HG03378 (cell line): Measurements from ENCODE around the gene CACNA1A.

Experiments used
- ATAC-seq: cut with Tn5 transposase; IDR thresholded peaks from one replicate; pipeline ENCODE4 v1.9.1; 2021; ENCODE audit warnings: mild to moderate bottlenecking, moderate library complexity; ENCODE audit not compliant: unreplicated experiment

CACNA1A gene

GRCh38 chr19:13314761-13315160, 191.5 kb downstream of the CACNA1A start:
- no peak for ATAC-seq

- no peak for ATAC-seq
Observed at GRCh38 chr19:13313875-13314274, 192.4 kb downstream of the CACNA1A start.

- ATAC-seq = no peak
Observed at GRCh38 chr19:13309864-13310263, 196.4 kb downstream of the CACNA1A start.

- no peak for ATAC-seq
Observed at GRCh38 chr19:13303381-13304129, 202.7 kb downstream of the CACNA1A start.

DNA sequence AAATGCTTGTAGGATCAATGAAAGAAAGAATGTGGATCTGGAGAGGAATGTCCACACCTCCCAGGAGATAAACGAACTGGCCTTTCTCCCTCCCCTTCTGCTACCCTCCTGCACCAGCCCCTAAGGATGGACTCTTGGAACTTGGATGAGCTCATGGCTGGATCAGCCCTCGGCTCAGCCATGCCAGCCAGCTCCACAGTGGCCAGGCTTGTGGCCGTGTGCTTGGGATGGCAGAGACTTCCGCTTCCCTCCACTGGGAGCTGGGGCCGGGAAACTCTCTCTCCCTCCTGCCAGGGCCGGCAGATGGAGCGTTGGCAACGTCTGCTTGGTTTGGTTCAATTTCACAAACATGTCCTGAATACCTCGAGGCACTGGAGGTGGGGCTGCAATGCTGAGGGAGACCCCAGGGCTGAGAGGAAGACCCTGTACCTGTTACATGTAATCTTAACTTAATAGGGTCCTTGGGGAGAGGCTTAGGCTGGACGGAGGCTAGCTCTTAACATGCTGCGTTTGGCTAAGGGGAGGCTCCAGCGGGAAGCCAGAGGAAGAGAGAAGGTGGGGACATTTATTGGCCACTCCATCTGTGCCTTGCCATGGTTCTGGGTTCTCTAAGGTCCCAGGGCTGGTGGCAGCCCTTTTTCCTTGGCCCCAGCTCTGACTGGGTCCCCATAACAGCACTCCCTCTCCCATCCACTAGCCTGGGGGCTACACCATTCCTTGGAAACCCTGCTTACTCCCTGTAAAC, 203.6 kb downstream of the CACNA1A start:
- no peak for ATAC-seq

- ATAC-seq = no peak
Observed at GRCh38 chr19:13301627-13302334, 204.5 kb downstream of the CACNA1A start.

DNA sequence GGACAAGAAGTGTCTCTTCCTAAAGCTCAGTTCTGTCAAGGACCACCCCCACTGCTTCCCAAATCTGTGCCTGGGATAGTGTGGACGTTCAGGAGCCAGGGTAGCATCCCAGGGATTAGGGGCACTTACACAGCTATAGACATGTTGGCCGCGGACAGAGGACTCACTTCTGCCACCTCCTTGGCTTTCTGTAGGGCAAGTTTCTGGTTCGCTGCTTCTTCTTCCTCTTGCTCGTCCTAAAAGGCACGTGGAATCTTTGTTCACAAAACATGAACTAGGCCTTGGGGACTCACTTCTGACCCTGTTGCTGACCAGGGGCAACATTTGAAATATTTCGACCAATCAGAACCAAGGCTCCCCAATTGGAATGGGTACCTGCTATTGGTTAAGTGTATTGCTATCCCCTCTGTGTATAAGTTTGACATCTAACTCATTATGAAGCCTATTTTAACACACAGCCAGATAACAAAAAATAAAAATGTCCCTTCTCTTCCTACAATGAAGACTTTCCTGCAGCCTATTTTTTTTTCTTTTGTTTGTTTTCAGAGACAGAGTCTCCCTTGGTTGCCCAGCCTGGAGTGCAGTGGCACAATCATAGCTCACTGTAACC, 205.8 kb downstream of the CACNA1A start:
- ATAC-seq = no peak

DNA sequence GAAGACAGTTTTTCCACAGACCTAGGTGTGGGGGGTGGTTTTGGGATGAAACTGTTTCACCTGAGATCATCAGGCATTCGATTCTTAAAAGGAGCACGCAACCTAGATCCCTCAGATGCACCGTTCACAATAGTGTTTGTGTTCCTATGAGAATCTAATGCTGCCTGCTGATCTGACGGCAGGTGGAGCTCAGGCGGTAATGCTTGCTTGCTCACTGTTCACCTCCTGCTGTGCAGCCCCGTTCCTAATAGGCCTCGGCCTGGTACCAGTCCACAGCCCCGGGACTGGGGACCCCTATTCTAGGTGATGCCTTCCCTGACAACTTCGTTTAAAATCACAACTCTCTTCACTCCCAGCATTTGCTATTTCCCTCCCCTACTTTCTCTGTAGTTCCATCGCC, 206.4 kb downstream of the CACNA1A start:
- ATAC-seq = no peak

GRCh38 chr19:13298565-13299481, 207.5 kb downstream of the CACNA1A start:
- no peak for ATAC-seq

DNA sequence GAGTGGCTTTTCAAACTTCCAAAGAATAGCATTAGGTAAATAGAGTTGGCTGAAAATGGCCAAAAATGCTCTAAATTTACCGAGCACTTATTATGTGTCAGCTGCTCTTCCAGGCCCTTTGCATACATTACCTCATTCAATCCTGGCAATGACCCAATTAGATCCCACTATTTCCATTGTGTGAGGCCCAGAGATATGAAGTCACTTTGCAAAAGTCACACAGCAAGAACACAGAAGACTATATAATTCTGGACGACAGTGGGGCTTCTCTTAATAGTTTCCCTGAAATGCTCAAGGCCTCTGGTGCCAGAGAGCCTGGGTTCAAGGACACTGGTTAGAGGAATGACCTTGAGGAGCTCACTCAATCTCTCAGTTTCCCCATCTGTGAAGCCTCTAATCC, 209.3 kb downstream of the CACNA1A start:
- ATAC-seq = no peak

DNA sequence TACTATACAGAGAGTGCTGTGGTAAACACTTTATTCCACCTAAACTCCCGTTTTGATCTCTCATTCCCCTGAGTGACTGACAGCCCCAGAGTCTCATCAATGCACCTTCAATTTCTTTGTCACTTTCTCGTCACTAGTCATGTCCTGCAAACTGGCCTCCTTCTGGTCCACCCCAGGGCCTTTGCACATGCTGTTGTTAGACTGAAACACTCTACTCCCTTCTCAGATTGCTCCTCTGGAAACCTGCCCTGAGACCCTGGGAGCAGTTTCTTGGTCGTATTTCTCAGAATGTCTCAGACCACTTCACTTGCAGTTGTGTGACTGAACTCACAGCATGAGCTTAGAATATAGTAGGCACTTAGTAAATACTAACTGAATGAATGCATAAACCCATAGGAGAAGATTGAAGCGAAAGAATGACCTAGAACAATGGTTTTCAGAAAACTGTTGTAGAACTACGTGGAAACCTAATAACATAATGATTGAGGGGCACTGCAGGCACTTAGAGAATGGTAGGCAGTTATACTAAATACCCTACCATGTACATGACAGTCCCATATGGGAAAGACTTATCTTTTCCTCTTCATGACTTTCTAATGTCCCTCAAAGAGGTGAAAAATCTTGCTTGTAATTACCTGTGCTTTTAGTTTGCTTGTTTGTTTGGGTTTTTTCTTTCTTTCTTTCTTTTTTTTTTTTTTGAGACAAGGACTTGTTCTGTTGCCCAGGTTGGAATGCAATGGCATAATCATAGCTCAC, 211.3 kb downstream of the CACNA1A start:
- no peak for ATAC-seq

- no peak for ATAC-seq
Observed at GRCh38 chr19:13291913-13292312, 214.4 kb downstream of the CACNA1A start.

DNA sequence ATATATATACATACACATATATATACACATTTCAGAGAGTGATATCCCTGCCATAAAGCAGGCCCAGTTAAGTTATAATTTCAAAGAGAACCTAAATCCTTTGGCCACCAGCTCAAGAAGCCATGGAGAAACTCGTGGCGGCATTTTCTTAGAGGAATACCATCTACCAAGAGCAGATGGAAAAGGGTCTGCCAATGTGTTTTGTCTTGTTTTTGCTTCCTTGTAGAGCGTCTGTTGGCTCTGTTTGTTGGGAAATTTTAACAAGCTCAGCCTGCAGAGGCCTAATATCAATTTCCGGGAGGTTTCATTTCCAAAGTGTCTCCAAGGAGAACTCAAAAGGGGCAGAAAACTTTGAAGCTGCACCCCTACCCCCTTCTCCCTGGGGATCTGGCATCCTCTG, 215.5 kb downstream of the CACNA1A start:
- no peak for ATAC-seq

DNA sequence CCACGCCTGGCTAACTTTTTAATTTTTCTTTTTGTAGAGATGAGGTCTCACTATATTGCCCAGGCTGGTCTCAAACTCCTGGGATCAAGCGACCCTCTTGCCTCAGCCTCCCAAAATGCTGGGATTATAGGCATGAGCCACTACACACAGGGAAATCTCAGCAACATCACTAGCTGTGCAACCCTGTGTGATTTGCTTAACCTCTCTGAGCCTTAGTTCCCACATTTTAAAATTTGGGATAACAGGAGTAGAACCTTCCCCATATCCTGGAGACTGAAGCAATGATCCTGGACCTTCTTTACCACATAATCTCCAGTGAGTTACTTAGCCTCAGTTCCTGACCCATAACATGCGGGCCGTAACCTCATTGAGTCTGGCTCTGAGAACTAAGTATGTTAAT, 217.0 kb downstream of the CACNA1A start:
- ATAC-seq = no peak

DNA sequence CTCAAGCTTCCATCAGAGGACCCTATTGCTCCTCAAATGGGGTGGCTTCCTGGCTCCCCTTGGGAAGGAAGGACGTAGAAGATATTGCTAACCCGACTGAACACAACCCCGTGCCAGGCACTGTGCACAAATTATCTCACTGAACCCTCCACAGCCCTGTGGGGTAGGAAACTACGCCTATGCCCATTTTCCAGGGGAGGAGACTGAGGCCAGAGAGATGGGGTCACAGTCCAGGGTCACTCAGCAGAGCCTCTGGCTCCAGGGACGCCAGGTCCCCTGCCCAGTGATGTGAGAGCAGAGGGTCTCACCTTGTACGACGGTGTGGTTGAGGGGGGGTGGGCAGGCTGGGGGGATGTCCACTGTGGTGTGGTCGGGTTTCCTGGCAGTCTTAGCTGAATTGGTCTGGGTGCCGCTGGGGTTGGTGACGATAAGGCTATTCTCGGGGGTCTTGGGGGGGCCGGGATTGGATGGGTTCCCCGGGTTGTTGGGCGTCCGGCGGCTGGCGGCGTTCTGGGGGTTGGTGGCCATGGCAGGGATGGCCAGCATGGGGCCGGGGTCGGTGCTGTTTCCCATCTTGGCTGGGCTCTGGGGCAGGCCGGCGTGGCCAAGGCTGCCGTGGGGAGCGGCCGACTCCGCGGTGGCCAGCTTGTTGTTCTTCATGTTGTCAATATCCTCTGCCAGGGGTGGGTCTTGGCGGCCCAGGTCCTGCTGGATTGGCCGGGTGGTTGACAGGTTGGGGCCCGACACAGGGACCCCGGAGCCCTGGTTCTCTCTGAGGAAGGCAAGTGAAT, 219.9 kb downstream of the CACNA1A start:
- ATAC-seq = no peak

- ATAC-seq = no peak
Observed at GRCh38 chr19:13284929-13285928, 221.1 kb downstream of the CACNA1A start.

DNA sequence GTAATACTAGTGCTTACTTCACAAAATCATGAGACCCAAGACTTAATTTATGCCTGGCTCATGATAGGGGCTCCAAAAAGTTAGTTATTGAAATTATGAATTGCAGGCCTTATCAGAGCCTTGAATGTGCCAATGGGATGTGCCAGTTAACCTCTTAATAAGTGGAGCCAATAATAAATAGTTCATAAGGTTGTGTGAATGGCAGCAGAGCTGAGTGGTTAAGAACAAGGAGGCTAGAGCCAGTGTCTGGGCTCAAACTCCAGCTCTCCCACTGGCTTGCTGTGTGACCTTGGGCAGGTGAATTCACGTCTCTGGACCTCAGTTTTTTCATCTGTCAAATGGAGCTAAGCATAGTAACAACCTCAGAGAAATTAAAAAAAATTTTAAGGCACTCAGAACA, 222.4 kb downstream of the CACNA1A start:
- no peak for ATAC-seq
